OCI-LY1 (cell line): ENCODE measurements around the gene CPXM2.

Experiments
- H2AFZ ChIP-seq: fragments of 200-600 bp; sonication (generic), shearing (Covaris generic); 2 replicates; pipeline ENCODE4 v1.6.0; 2014; ENCODE audit warnings: antibody characterized with exemption, mild to moderate bottlenecking, low read length
- H3F3A ChIP-seq: fragments of 200-600 bp; sonication (generic), shearing (Covaris generic); 2 replicates; pipeline ENCODE4 v1.6.0; 2014; ENCODE audit warnings: mild to moderate bottlenecking, antibody characterized with exemption, low read length, moderate library complexity; ENCODE audit not compliant: insufficient read depth
- H3K27ac ChIP-seq: fragments of 200-600 bp; sonication (generic); 2 replicates; pipeline ENCODE4 v1.5.1; 2014; ENCODE audit warnings: low read length, mixed run types, mild to moderate bottlenecking, low read depth; ENCODE audit not compliant: poor library complexity, severe bottlenecking
- H3K27me3 ChIP-seq: fragments of 200-600 bp; sonication (generic); 2 replicates; pipeline ENCODE4 v1.6.0; 2014; ENCODE audit warnings: antibody characterized with exemption, mild to moderate bottlenecking, low read length, moderate library complexity; ENCODE audit not compliant: insufficient read depth
- H3K36me3 ChIP-seq: fragments of 200-600 bp; sonication (generic); 2 replicates; pipeline ENCODE4 v1.6.1; 2014; ENCODE audit warnings: mild to moderate bottlenecking, antibody characterized with exemption, low read length, moderate library complexity, mixed read lengths; ENCODE audit not compliant: insufficient read depth
- H3K4me1 ChIP-seq: fragments of 200-600 bp; sonication (generic); 2 replicates; pipeline ENCODE4 v1.5.1; 2014; ENCODE audit warnings: mild to moderate bottlenecking, low read length, moderate library complexity; ENCODE audit not compliant: insufficient read depth, severe bottlenecking
- H3K4me2 ChIP-seq: fragments of 200-600 bp; sonication (generic), shearing (Covaris generic); 2 replicates; pipeline ENCODE4 v1.6.1; 2014; ENCODE audit warnings: low read length
- H3K4me3 ChIP-seq: fragments of 200-600 bp; sonication (generic); 2 replicates; pipeline ENCODE4 v1.5.1; 2014; ENCODE audit warnings: low read length, low read depth, mild to moderate bottlenecking, mixed read lengths; ENCODE audit not compliant: poor library complexity, severe bottlenecking
- H3K79me2 ChIP-seq: fragments of 200-600 bp; shearing (Covaris generic); 2 replicates; pipeline ENCODE4 v1.6.1; 2016; ENCODE audit warnings: mixed run types, low read length, mixed read lengths; ENCODE audit not compliant: insufficient read depth
- H3K9ac ChIP-seq: fragments of 200-600 bp; sonication (generic), shearing (Covaris generic); 2 replicates; pipeline ENCODE4 v1.6.1; 2014; ENCODE audit warnings: mild to moderate bottlenecking, low read length, mixed read lengths
- H3K9me2 ChIP-seq: fragments of 200-600 bp; sonication (generic), shearing (Covaris generic); 2 replicates; pipeline ENCODE4 v1.6.1; 2014; ENCODE audit warnings: low read depth, mild to moderate bottlenecking, low read length, mixed read lengths
- H3K9me3 ChIP-seq: fragments of 200-600 bp; shearing (Covaris generic); 2 replicates; pipeline ENCODE4 v1.6.1; 2014; ENCODE audit warnings: low read length, mixed read lengths
- H4K20me1 ChIP-seq: fragments of 200-600 bp; sonication (generic), shearing (Covaris generic); 2 replicates; pipeline ENCODE4 v1.6.0; 2016; ENCODE audit warnings: mild to moderate bottlenecking, low read length; ENCODE audit not compliant: insufficient read depth
- EZH2 ChIP-seq: fragments of 200-600 bp; sonication (generic), shearing (Covaris generic); IDR thresholded peaks from 2 replicates; pipeline ENCODE4 v1.8.0; 2017; ENCODE audit warnings: borderline replicate concordance, mixed run types, mild to moderate bottlenecking, antibody characterized with exemption, low read length, moderate library complexity, mixed read lengths
- TF ChIP-seq, protein P1 (sequence below): fragments of 200-600 bp; sonication (generic), shearing (Covaris generic); IDR thresholded peaks from 2 replicates; pipeline ENCODE4 v1.5.1; 2017; ENCODE audit warnings: mild to moderate bottlenecking, antibody characterized with exemption, low read length, moderate library complexity, mixed read lengths

The CPXM2 gene

DNA sequence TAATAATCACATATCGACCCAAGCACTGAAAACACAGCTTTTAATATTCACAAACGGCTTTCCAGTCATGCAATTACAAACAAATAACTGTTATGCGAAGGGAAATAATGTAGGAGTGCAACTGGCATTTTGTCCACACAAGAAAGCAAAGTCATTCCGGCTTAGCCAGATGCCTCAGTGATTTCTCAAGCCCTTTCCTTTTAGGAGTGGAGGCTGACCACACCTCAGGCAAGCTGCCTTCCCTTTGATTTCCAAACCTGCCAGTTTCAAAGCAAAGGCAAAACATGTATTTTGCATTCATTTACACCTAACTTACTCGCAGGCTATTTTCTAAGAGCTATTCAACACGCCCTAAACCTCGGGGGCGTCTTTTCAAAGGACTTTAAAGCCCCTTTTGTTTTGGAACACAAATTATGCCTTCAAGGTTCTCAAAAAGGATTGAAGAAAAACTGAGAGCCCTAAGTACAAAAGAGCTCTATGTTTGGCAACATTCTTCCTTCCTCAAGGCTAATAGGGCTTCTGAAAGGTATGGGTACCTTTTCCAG is 109.6 kb downstream of the CPXM2 start:
- TF ChIP-seq, protein P1, sequence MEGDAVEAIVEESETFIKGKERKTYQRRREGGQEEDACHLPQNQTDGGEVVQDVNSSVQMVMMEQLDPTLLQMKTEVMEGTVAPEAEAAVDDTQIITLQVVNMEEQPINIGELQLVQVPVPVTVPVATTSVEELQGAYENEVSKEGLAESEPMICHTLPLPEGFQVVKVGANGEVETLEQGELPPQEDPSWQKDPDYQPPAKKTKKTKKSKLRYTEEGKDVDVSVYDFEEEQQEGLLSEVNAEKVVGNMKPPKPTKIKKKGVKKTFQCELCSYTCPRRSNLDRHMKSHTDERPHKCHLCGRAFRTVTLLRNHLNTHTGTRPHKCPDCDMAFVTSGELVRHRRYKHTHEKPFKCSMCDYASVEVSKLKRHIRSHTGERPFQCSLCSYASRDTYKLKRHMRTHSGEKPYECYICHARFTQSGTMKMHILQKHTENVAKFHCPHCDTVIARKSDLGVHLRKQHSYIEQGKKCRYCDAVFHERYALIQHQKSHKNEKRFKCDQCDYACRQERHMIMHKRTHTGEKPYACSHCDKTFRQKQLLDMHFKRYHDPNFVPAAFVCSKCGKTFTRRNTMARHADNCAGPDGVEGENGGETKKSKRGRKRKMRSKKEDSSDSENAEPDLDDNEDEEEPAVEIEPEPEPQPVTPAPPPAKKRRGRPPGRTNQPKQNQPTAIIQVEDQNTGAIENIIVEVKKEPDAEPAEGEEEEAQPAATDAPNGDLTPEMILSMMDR = no peak
- no peak for TF ChIP-seq EZH2
- peaks cover 3% of the 10 kb centered on the region; the same call in 1 of the 2 replicates for H3K27me3 ChIP-seq
- no peaks in the 10 kb centered on the region for H3K9me3 ChIP-seq
- H3K4me2 ChIP-seq = no peak overlapping the region
- H3K27ac ChIP-seq = no peak overlapping the region
- no peaks in the 10 kb centered on the region for H3K36me3 ChIP-seq
- H3F3A ChIP-seq = no peaks in the 10 kb centered on the region
- H3K9ac ChIP-seq = no peak overlapping the region
- H3K4me3 ChIP-seq = no peak overlapping the region
- no peaks in the 10 kb centered on the region for H3K9me2 ChIP-seq
- H2AFZ ChIP-seq = no peak overlapping the region
- no peaks in the 10 kb centered on the region for H3K4me1 ChIP-seq
- H4K20me1 ChIP-seq = no peaks in the 10 kb centered on the region
- H3K79me2 ChIP-seq = no peaks in the 10 kb centered on the region

DNA sequence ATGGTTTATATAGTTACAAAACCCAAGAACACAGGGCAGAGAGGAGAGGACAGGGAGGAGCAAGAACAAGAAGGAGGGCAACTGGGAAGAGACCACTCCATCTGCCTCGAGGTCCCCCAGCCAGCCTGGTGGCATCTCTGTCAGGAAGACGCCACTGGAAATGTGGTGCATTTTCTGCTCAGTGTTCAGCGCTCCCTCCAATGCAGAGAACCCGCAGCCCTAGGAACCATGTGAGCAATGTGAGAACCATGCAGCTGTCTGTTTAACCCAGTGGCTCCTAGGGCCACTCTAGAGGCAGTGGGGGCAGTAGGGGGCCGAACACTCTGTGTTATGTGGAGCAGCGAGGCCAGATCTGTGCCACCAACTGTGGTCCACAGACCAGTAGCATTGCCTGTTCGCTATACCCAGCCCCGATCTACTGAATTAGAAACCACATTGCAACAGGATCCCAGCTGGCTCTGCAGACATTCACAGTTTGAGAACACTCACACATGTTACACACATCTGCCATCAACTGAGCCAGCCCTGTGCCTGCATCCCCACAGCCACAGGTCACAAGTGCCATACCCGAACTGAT is 110.2 kb downstream of the CPXM2 start:
- H3K9ac ChIP-seq = no peak overlapping the region
- no peaks in the 10 kb centered on the region for H3K9me3 ChIP-seq
- TF ChIP-seq, protein P1 = no peak
- TF ChIP-seq EZH2 = no peak
- H2AFZ ChIP-seq = no peak overlapping the region
- H3K4me2 ChIP-seq = no peak overlapping the region
- H3K4me3 ChIP-seq = no peak overlapping the region
- no peak overlapping the region for H3K27ac ChIP-seq
- H3F3A ChIP-seq = no peaks in the 10 kb centered on the region
- H3K9me2 ChIP-seq = no peaks in the 10 kb centered on the region
- H3K36me3 ChIP-seq = no peaks in the 10 kb centered on the region
- peaks cover 3% of the 10 kb centered on the region; the same call in 1 of the 2 replicates for H3K27me3 ChIP-seq
- H3K4me1 ChIP-seq = no peaks in the 10 kb centered on the region
- H3K79me2 ChIP-seq = no peaks in the 10 kb centered on the region
- no peaks in the 10 kb centered on the region for H4K20me1 ChIP-seq

DNA sequence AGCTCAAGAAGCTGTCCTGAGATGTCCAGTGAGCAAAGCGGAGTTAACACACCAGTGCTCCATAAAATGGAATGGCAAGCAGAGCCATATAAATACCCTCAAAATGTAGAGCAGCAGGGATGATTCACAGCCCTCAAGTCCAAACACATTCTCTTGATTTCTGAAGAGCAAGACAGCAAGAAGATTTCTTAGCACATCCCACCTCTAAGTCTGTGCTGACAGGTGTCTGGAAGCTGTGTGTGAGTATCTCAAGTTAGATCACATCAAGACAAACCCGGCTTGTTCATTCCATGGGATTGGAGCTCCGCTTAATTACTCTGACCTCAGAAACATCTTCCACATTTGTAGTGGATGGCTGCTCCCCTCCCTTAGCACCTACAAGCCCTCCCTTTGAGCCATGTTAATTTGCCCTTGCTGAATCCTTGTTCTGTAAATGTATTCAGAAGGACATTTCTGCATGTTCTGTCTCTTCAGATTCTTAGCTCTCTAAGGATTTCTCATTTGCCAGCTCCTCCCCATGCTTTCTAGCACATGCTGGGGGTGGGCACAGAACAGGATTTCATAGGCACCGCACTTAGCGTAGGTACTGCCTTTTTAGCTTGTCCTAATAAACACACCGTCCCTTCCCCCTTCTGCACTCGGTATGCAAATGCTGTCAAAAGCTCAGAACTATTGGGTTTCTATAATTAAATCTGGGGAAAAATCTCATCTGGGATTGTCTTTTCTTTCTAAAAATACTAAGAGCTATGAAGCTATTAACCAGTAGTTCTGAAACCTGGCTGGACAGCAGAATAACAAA is 112.7 kb downstream of the CPXM2 start:
- TF ChIP-seq, protein P1 = no peak
- no peak for TF ChIP-seq EZH2

More for the DNA sequence above, 112.7 kb downstream of the CPXM2 start:
- Histone ChIP-seq H3K4me1 (no peaks in the 10 kb centered on the region), H3K4me2 (no peak overlapping the region), H4K20me1 (no peaks in the 10 kb centered on the region), H3K9ac (no peak overlapping the region), H3K27me3 (0 out of 2 replicates have a peak, but pooled peaks cover 3% of the 10 kb centered on the region), H3K9me3 (no peaks in the 10 kb centered on the region), H3K36me3 (no peaks in the 10 kb centered on the region), H3K4me3 (no peak overlapping the region), H3K79me2 (no peaks in the 10 kb centered on the region), H3F3A (no peaks in the 10 kb centered on the region), H3K27ac (no peak overlapping the region), H2AFZ (no peak overlapping the region), H3K9me2 (no peaks in the 10 kb centered on the region)
